ENCODE data around the gene ERBIN. TPM values are rescaled to one million over a fixed set of nuclear protein-coding genes. Genes with fewer than 3 reads are reported as not detected.

Gene ERBIN
- total RNA-seq, 1 experiment from 2014 or later = 88.4 TPM

DNA sequence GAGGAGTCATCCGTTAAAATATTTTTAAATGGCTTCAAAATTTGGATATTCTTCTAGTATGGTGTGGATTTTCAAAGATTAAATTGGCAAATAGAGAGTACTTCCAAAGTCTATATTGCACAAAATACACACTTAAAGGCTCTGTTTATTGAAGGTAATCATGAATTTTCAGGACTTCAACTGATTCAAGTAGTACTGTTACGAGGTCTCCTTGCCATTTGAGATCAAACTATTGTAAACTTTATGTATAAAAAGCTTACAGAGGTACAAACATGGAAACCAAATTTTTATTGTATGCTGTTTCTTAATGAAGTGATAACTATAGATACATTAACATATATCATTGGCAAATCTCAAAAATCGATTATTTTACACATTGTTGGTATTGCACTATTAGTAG is 2.5 kb downstream of the ERBIN start:
- ChIA-PET POLR2A (interaction anchor here (0.5 to 0.6 kb wide), 2 partner anchors 24 to 123 kb away, joined by 3 to 4 read pairs; no protein-coding TSS in a partner anchor), CTCF (no interaction called here)
- BruUV-seq (replicated peaks) = no TSS peak
- in situ Hi-C loops (cut with HindIII; ENCODE audit: low pct_unique_long_range_greater_than_20kb, low sequenced_read_pairs) (no loop called here), intact Hi-C loops (cut with micrococcal nuclease; ENCODE audit: unreplicated experiment) (loop anchor here (10.0 kb wide), 1 partner anchor 184 kb away; no protein-coding TSS in a partner anchor)
- Histone ChIP-seq H3K36me3 (ENCODE audit: control insufficient read depth, insufficient read depth, low read length) (peaks cover 6% of the 10 kb centered on the region), H3K4me3 (ENCODE audit: low read depth in 2 of 2, low read length in 2 of 2) (peak overlapping the region; percentile 97 to 99; a peak in 3 of 4 replicates), H3K27me3 (ENCODE audit: control insufficient read depth, insufficient read depth, low read length) (no peaks in the 10 kb centered on the region), H3K27ac (ENCODE audit: low read length) (peak overlapping the region; percentile 91; the same call in 1 of the 2 replicates), H3K9me3 (ENCODE audit: control insufficient read depth, insufficient read depth, low read depth, low read length) (no peaks in the 10 kb centered on the region), H3K4me1 (ENCODE audit: control insufficient read depth, insufficient read depth, low read length) (peaks cover 52% of the 10 kb centered on the region)
- DNase-seq (ENCODE audit: low read depth, low spot score) = no peak
- ATAC-seq = no peak
- TF ChIP-seq SIN3A (IDR thresholded peaks at IDR 0.05; ENCODE audit: borderline replicate concordance, insufficient read depth, low read depth, low read length) (no peak), POLR2AphosphoS5 (IDR thresholded peaks at IDR 0.05; ENCODE audit: low read depth, low read length) (no peak), TCF7L2 (IDR thresholded peaks at IDR 0.05; ENCODE audit: low read depth, low read length) (no peak)
- TF ChIP-seq, protein P1, sequence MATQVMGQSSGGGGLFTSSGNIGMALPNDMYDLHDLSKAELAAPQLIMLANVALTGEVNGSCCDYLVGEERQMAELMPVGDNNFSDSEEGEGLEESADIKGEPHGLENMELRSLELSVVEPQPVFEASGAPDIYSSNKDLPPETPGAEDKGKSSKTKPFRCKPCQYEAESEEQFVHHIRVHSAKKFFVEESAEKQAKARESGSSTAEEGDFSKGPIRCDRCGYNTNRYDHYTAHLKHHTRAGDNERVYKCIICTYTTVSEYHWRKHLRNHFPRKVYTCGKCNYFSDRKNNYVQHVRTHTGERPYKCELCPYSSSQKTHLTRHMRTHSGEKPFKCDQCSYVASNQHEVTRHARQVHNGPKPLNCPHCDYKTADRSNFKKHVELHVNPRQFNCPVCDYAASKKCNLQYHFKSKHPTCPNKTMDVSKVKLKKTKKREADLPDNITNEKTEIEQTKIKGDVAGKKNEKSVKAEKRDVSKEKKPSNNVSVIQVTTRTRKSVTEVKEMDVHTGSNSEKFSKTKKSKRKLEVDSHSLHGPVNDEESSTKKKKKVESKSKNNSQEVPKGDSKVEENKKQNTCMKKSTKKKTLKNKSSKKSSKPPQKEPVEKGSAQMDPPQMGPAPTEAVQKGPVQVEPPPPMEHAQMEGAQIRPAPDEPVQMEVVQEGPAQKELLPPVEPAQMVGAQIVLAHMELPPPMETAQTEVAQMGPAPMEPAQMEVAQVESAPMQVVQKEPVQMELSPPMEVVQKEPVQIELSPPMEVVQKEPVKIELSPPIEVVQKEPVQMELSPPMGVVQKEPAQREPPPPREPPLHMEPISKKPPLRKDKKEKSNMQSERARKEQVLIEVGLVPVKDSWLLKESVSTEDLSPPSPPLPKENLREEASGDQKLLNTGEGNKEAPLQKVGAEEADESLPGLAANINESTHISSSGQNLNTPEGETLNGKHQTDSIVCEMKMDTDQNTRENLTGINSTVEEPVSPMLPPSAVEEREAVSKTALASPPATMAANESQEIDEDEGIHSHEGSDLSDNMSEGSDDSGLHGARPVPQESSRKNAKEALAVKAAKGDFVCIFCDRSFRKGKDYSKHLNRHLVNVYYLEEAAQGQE (IDR thresholded peaks at IDR 0.05; ENCODE audit: insufficient read depth in 1 of 2, low read depth in 2 of 2, low read length in 1 of 2) = no peak
- TF ChIP-seq, protein P2, sequence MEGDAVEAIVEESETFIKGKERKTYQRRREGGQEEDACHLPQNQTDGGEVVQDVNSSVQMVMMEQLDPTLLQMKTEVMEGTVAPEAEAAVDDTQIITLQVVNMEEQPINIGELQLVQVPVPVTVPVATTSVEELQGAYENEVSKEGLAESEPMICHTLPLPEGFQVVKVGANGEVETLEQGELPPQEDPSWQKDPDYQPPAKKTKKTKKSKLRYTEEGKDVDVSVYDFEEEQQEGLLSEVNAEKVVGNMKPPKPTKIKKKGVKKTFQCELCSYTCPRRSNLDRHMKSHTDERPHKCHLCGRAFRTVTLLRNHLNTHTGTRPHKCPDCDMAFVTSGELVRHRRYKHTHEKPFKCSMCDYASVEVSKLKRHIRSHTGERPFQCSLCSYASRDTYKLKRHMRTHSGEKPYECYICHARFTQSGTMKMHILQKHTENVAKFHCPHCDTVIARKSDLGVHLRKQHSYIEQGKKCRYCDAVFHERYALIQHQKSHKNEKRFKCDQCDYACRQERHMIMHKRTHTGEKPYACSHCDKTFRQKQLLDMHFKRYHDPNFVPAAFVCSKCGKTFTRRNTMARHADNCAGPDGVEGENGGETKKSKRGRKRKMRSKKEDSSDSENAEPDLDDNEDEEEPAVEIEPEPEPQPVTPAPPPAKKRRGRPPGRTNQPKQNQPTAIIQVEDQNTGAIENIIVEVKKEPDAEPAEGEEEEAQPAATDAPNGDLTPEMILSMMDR (IDR thresholded peaks at IDR 0.05) = no peak

DNA sequence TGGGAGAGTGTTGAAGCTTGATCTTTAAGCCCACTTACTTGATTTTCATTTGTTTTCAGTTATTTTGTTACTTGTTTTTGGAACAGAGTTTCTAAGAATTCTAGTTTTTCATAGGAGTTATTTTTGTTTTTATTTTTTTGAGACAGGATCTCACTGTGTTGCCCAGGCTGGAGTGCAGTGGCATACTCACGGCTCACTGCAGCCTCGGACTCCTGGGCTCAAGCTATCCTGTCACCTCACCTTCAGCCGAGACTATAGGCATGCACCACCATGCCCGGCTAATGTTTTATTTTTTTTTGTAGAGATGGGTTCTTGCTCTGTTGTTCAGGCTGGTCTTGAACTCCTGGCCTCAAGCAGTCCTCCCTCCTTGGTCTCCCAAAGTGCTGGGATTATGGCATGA is 6.3 kb downstream of the ERBIN start:
- no peak for DNase-seq (ENCODE audit: low read depth, low spot score)
- CTCF ChIA-PET = no interaction called here
- Histone ChIP-seq H3K4me1 (ENCODE audit: control insufficient read depth, insufficient read depth, low read length) (peaks cover 63% of the 10 kb centered on the region), H3K27ac (ENCODE audit: low read length) (no peak overlapping the region), H3K4me3 (ENCODE audit: low read depth in 2 of 2, low read length in 2 of 2) (no peak overlapping the region), H3K36me3 (ENCODE audit: control insufficient read depth, insufficient read depth, low read length) (peaks cover 6% of the 10 kb centered on the region), H3K9me3 (ENCODE audit: control insufficient read depth, insufficient read depth, low read depth, low read length) (no peaks in the 10 kb centered on the region), H3K27me3 (ENCODE audit: control insufficient read depth, insufficient read depth, low read length) (no peaks in the 10 kb centered on the region)
- POLR2A ChIA-PET = interaction anchor here (0.6 to 0.7 kb wide), 3 partner anchors 15 to 1189 kb away, joined by 3 to 6 read pairs (median 3); no protein-coding TSS in a partner anchor
- TF ChIP-seq, protein P2 (IDR thresholded peaks at IDR 0.05) = no peak
- TF ChIP-seq, protein P1 (IDR thresholded peaks at IDR 0.05; ENCODE audit: insufficient read depth in 1 of 2, low read depth in 2 of 2, low read length in 1 of 2) = no peak
- TF ChIP-seq TCF7L2 (IDR thresholded peaks at IDR 0.05; ENCODE audit: low read depth, low read length) (no peak), POLR2AphosphoS5 (IDR thresholded peaks at IDR 0.05; ENCODE audit: low read depth, low read length) (no peak), SIN3A (IDR thresholded peaks at IDR 0.05; ENCODE audit: borderline replicate concordance, insufficient read depth, low read depth, low read length) (no peak)
- in situ Hi-C loops (cut with HindIII; ENCODE audit: low pct_unique_long_range_greater_than_20kb, low sequenced_read_pairs) = no loop called here
- intact Hi-C loops (cut with micrococcal nuclease; ENCODE audit: unreplicated experiment) = no loop called here
- BruUV-seq (replicated peaks) = no TSS peak
- no peak for ATAC-seq
